ENCODE measurements around the gene CDT1.

GRCh38 chr16:88830258-88830657 is 26.7 kb downstream of the CDT1 start:
- TF ChIP-seq TAF1 (IDR thresholded peaks at IDR 0.05; ENCODE audit: borderline replicate concordance, low read depth, low read length) (no peak), POLR2A (IDR thresholded peaks at IDR 0.05; ENCODE audit: low read depth, low read length) (no peak), POLR2AphosphoS5 (IDR thresholded peaks at IDR 0.05; ENCODE audit: low read depth, low read length) (no peak)
